ENCODE results near the gene ITPR2. TPM values are rescaled to one million over a fixed set of nuclear protein-coding genes. Genes with fewer than 3 reads are reported as not detected.

The ITPR2 gene
- total RNA-seq, 2 experiments from 2014 or later = 25.6 to 44.7 TPM

DNA sequence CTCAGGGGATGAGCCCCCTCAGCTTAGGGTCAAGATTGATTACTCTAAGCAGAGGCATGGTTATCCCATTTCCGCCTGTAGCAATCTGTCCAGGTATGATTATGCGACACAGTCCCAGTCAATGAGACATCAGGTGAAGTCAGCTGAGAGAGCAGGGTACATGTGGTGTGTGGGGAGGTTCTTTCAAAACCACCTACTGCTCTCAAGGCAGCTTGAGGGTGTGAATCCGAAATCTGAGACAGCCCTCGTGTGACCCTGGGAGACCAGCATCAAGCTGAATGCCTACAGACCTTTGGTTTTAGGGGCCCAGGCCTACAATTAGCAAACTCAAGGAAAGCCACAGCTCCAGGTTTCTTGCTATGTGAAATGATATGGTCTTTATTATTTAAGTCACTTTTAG, 275.7 kb downstream of the ITPR2 start:
- no peak for TF ChIP-seq EZH2phosphoT487 (IDR thresholded peaks at IDR 0.05; ENCODE audit: borderline replicate concordance, low read depth, low read length)
- TF ChIP-seq, protein P1, sequence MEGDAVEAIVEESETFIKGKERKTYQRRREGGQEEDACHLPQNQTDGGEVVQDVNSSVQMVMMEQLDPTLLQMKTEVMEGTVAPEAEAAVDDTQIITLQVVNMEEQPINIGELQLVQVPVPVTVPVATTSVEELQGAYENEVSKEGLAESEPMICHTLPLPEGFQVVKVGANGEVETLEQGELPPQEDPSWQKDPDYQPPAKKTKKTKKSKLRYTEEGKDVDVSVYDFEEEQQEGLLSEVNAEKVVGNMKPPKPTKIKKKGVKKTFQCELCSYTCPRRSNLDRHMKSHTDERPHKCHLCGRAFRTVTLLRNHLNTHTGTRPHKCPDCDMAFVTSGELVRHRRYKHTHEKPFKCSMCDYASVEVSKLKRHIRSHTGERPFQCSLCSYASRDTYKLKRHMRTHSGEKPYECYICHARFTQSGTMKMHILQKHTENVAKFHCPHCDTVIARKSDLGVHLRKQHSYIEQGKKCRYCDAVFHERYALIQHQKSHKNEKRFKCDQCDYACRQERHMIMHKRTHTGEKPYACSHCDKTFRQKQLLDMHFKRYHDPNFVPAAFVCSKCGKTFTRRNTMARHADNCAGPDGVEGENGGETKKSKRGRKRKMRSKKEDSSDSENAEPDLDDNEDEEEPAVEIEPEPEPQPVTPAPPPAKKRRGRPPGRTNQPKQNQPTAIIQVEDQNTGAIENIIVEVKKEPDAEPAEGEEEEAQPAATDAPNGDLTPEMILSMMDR (conservative IDR thresholded peaks at IDR 0.05; ENCODE audit: low read length) = no peak
- H3K4me1 ChIP-seq (ENCODE audit: insufficient read depth, low read length, poor library complexity, severe bottlenecking) = no peaks in the 10 kb centered on the region
- no peak overlapping the region for H3K27ac ChIP-seq (ENCODE audit: low read depth, low read length, poor library complexity, severe bottlenecking)
- no peaks in the 10 kb centered on the region for H4K20me1 ChIP-seq (ENCODE audit: insufficient read depth, low read length)
- no peaks in the 10 kb centered on the region for H3K36me3 ChIP-seq (ENCODE audit: insufficient read depth, low read length)
- no peaks in the 10 kb centered on the region for H3K9me3 ChIP-seq (ENCODE audit: low read length)
- no peaks in the 10 kb centered on the region for H3K9me2 ChIP-seq (ENCODE audit: insufficient read depth, low read length)
- DNase-seq (ENCODE audit: low spot score) = no peak
- no peaks in the 10 kb centered on the region for H3K79me2 ChIP-seq (ENCODE audit: insufficient read depth, low read depth, low read length)
- H2AFZ ChIP-seq (ENCODE audit: low read length) = no peak overlapping the region
- POLR2A ChIA-PET = interaction anchor here (0.5 to 1.3 kb wide), 3 partner anchors 11 to 215 kb away, joined by 3 to 5 read pairs (median 3); no protein-coding TSS in a partner anchor
- H3K4me3 ChIP-seq (ENCODE audit: low read depth, low read length, poor library complexity, severe bottlenecking) = no peak overlapping the region
- no peak overlapping the region for H3K4me2 ChIP-seq (ENCODE audit: low read length)
- CTCF ChIA-PET (ENCODE audit: unreplicated experiment) = no interaction called here
- intact Hi-C loops (cut with micrococcal nuclease; ENCODE audit: unreplicated experiment) = no loop called here
- no TSS peak for BruUV-seq (replicated peaks)

DNA sequence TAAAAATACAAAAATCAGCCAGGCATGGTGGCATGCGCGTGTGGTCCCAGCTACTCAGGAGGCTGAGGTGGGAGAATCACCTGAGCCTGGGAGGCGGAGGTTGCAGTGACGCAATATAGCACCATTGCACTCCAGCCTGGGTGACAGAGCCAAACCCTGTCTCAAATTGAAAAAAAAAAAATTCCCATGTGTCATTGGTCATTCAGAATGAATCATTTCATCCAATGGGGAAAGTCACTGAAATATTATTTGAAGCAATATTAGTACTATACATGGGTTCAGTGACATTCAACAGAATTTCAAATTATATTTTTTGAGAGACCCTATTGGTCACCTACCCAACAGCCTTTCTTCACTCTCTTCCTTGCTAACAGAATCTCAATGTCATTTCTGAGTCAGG, 276.1 kb downstream of the ITPR2 start:
- Histone ChIP-seq H3K4me1 (ENCODE audit: insufficient read depth, low read length, poor library complexity, severe bottlenecking) (no peaks in the 10 kb centered on the region), H3K4me3 (ENCODE audit: low read depth, low read length, poor library complexity, severe bottlenecking) (no peak overlapping the region), H2AFZ (ENCODE audit: low read length) (no peak overlapping the region), H3K27ac (ENCODE audit: low read depth, low read length, poor library complexity, severe bottlenecking) (no peak overlapping the region), H4K20me1 (ENCODE audit: insufficient read depth, low read length) (no peaks in the 10 kb centered on the region), H3K36me3 (ENCODE audit: insufficient read depth, low read length) (no peaks in the 10 kb centered on the region), H3K9me2 (ENCODE audit: insufficient read depth, low read length) (no peaks in the 10 kb centered on the region), H3K79me2 (ENCODE audit: insufficient read depth, low read depth, low read length) (no peaks in the 10 kb centered on the region), H3K4me2 (ENCODE audit: low read length) (no peak overlapping the region), H3K9me3 (ENCODE audit: low read length) (no peaks in the 10 kb centered on the region)
- ChIA-PET POLR2A (interaction anchor here (0.5 to 0.6 kb wide), 3 partner anchors 33 to 214 kb away, joined by 3 read pairs; no protein-coding TSS in a partner anchor), CTCF (ENCODE audit: unreplicated experiment) (no interaction called here)
- intact Hi-C loops (cut with micrococcal nuclease; ENCODE audit: unreplicated experiment) = no loop called here
- TF ChIP-seq EZH2phosphoT487 (IDR thresholded peaks at IDR 0.05; ENCODE audit: borderline replicate concordance, low read depth, low read length) = no peak
- TF ChIP-seq, protein P1 (conservative IDR thresholded peaks at IDR 0.05; ENCODE audit: low read length) = no peak
- BruUV-seq (replicated peaks) = no TSS peak
- no peak for DNase-seq (ENCODE audit: low spot score)

DNA sequence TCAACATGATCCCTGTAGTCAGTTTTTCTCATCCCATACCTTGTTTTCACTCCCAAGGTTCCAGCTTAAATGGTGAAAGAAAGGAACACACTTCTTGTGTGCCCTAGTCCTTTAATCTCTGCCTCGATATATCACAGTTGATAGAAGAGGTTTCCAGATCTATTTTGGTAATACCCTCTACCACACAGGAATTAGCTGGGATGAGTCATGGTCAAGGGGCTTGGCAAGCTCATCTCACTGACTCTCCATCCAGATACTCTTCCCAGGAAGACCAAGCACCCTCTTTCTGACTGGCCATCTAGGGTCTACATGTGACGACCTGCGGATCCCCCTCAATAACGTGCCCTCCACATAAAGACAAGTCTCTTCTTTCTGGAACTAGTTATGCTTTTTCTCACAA, 277.9 kb downstream of the ITPR2 start:
- Histone ChIP-seq H4K20me1 (ENCODE audit: insufficient read depth, low read length) (no peaks in the 10 kb centered on the region), H3K36me3 (ENCODE audit: insufficient read depth, low read length) (no peaks in the 10 kb centered on the region), H3K9me2 (ENCODE audit: insufficient read depth, low read length) (no peaks in the 10 kb centered on the region), H3K79me2 (ENCODE audit: insufficient read depth, low read depth, low read length) (no peaks in the 10 kb centered on the region), H2AFZ (ENCODE audit: low read length) (no peak overlapping the region), H3K9me3 (ENCODE audit: low read length) (no peaks in the 10 kb centered on the region), H3K4me3 (ENCODE audit: low read depth, low read length, poor library complexity, severe bottlenecking) (no peak overlapping the region), H3K4me2 (ENCODE audit: low read length) (no peak overlapping the region), H3K27ac (ENCODE audit: low read depth, low read length, poor library complexity, severe bottlenecking) (no peak overlapping the region), H3K4me1 (ENCODE audit: insufficient read depth, low read length, poor library complexity, severe bottlenecking) (no peaks in the 10 kb centered on the region)
- DNase-seq (ENCODE audit: low spot score) = no peak
- ChIA-PET CTCF (ENCODE audit: unreplicated experiment) (no interaction called here), POLR2A (interaction anchor here (1.3 kb wide), 2 partner anchors 9 to 11 kb away, joined by 3 to 4 read pairs; no protein-coding TSS in a partner anchor)
- no peak for TF ChIP-seq EZH2phosphoT487 (IDR thresholded peaks at IDR 0.05; ENCODE audit: borderline replicate concordance, low read depth, low read length)
- TF ChIP-seq, protein P1 (conservative IDR thresholded peaks at IDR 0.05; ENCODE audit: low read length) = no peak
- no TSS peak for BruUV-seq (replicated peaks)
- intact Hi-C loops (cut with micrococcal nuclease; ENCODE audit: unreplicated experiment) = no loop called here
